Brain pericyte (primary cell): ENCODE results near the gene JUP.
A peak's percentile ranks its signal among the peaks of the same experiment; 100 is the strongest.
"Not testable (repeated sequence)": the region's sequence is repeated elsewhere in the genome, so short reads cannot be mapped to it uniquely, and the experiment has no call there.

Experiments used
- DNase-seq: peaks from one replicate; pipeline ENCODE4 v3.0.0-alpha.2; 2012; ENCODE audit warnings: low read depth, low spot score

Gene JUP

GRCh38 chr17:41786227-41787020 lies at the start of gene JUP:
JUP (minus strand) TSS chr17:41786711; CDS start chr17:41771854, 14,857 bp downstream.
- DNase-seq: peak; percentile 97

- no peak for DNase-seq
These were observed 49.5 kb upstream of the JUP start, which contains the start of gene NT5C3B for GRCh38 chr17:41835800-41836549. NT5C3B (minus strand) TSS chr17:41836232; CDS start chr17:41836193, 39 bp downstream.

DNA sequence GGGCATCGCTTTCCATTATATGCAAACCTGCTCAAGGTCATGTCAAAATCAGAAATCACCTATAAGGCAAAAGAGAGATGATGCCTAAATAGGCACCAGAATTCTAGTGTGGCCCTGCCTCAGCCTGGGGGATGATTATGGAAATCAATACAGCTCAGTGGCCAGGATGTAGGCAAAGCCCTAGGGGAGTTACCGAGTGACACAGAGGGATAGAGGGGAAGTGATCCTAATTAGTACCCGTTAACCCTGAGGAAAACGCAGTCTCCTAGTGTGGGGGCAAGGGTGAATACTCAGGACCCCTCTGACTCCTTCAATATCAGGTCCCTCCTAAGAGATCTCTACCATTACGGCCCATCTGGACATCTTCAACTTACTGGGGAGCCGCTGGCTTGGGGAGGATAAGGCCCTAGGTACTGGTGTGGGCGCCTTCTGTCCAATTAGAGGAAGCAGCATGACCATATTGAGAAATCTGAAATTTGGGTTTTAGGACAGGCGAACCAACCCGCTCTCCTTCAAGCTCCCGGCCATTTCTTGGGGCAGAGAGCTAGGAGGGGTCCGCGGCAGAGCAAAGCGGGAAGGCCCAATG lies 48.8 kb upstream of the JUP start:
- no peak for DNase-seq

- DNase-seq: not testable (repeated sequence)
These were observed 43.5 kb upstream of the JUP start for GRCh38 chr17:41829961-41830360.

DNA sequence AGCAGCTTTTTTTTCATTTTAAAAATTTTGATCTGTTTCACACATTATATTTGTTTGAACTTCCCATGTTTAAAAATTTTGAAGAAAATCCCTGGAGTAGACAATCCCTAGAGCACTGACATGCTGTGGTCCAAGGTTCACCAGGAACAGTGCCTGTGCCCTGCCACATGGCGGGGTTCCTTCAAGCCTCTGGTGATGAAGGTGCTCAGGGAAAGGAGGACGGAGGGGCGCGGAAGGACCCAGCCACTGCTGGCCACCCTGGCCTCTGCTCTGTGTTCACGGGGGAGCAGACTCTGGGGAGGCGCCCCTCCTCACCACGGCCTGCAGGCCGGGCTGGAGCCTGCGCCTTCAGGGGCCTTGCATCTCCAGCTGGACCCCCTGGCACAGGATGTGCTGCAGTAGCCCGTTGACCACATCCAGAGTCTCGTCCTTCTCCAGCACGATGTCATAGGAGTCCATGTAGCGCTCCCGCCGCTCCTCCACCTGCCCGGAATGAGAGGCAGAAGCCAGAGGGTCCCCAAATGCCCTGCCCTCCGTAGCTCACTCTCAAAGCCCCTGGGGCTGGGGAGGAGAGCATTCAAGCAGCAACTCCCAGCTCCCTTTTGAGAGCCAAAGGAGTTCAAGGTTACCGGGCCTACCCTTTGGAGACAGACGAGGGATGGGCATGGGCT lies 38.8 kb upstream of the JUP start:
- no peak for DNase-seq

DNA sequence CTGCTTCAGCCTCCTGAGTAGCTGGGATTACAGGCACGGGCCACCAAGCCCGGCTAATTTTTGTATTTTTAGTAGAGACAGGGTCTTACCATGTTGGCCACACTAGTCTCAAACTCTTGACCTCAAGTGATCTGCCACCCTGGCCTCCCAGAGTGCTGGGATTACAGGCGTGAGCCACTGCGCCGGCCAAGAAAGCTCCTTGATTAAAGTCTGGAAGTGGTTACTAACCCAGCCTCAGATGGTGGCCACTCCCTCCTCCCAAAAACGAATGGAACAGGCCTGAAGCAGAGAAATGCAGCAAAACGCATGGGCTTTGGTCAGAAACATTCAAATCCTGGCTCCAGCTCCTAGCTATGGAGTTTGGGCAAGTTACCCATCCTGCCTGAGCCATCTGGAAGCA lies 37.6 kb upstream of the JUP start:
- DNase-seq: no peak

DNA sequence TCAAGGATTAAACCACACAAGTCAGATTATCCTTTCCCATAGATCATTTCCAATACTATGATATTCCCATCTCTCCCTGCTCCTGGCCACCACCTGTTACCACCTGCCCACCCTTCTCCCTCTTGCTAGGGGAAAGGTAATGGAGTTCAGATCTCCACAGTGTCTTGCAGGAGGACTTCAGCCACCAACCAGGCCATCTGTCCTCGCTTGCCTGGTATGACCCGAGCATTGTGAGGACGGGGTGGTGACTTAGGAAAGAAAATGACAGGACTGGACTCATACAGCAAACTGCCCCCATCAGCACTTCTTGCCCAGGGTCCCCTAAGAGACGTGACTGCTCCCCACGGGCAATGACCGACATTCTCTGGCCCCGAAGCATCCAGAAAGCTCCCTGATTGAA lies 37.1 kb upstream of the JUP start:
- no peak for DNase-seq

DNA sequence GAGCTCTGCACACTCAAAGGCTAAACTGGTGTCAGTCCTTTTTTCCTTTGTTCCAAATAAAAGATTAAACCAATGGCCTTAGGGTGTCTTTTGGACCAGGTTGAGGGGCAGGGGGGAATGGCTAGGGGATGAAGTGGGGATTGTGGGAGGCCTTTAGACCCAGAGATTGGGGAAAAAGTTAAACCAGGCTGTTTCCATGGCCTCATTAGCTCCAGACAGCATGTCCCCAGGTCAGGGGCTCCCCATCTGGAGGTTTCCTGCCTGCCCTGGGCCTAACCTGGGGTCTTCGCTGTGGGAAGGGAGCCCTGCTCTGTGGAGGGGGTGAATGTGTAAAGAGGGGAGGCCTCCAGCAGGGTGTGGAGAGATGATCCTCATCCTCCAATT lies 36.6 kb upstream of the JUP start:
- no peak for DNase-seq

DNA sequence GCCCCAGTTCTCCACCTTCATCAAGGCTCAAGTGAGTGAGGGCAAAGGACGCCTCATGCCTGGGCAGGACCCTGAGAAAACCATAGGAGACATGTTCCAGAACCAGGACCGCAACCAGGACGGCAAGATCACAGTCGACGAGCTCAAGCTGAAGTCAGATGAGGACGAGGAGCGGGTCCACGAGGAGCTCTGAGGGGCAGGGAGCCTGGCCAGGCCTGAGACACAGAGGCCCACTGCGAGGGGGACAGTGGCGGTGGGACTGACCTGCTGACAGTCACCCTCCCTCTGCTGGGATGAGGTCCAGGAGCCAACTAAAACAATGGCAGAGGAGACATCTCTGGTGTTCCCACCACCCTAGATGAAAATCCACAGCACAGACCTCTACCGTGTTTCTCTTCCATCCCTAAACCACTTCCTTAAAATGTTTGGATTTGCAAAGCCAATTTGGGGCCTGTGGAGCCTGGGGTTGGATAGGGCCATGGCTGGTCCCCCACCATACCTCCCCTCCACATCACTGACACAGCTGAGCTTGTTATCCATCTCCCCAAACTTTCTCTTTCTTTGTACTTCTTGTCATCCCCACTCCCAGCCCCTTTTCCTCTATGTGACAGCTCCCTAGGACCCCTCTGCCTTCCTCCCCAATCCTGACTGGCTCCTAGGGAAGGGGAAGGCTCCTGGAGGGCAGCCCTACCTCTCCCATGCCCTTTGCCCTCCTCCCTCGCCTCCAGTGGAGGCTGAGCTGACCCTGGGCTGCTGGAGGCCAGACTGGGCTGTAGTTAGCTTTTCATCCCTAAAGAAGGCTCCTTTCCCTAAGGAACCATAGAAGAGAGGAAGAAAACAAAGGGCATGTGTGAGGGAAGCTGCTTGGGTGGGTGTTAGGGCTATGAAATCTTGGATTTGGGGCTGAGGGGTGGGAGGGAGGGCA lies 36.0 kb upstream of the JUP start:
- no peak for DNase-seq

DNA sequence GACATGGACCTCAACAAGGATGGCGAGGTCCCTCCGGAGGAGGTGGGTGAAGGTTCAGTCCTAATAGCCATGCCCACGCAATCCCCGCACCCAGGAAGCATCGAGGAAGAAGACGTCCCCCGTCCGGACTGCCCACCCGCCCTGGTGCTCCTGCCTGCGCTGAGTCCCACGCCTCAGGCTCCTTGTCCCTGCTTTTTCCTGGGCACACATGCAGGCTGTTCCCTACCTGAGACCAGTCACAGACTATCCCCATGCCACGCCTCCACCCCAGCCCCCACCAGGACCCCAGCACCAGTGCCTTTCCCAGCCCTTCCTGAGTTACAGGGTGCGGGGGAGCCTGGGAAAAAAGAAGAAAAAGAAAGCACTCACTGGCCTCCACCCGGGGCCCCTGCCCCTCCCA lies 35.3 kb upstream of the JUP start:
- DNase-seq: no peak

GRCh38 chr17:41818024-41818423 lies 31.5 kb upstream of the JUP start:
- no peak for DNase-seq

GRCh38 chr17:41816637-41817320 lies 30.3 kb upstream of the JUP start:
- no peak for DNase-seq

DNA sequence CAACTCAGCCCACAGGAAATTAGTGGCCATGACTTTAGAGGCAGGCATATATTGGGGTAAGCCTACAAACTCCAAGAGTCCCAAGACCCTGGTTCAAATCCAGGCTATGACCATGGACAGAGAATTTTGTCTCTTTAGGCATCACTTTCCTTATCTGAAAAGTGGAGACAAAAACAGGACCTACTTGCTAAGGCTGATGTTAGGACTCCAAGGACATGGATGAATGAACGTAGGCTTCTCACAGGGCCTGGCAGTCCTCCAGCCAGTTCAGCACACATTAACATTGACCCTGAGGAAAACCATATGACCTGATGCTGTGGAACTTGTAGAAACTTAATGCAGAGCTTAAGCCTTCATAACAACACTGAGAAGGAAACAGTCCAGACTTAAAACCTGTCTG lies 27.7 kb upstream of the JUP start:
- DNase-seq: no peak

GRCh38 chr17:41813699-41814124 lies 27.2 kb upstream of the JUP start:
- DNase-seq: no peak

DNA sequence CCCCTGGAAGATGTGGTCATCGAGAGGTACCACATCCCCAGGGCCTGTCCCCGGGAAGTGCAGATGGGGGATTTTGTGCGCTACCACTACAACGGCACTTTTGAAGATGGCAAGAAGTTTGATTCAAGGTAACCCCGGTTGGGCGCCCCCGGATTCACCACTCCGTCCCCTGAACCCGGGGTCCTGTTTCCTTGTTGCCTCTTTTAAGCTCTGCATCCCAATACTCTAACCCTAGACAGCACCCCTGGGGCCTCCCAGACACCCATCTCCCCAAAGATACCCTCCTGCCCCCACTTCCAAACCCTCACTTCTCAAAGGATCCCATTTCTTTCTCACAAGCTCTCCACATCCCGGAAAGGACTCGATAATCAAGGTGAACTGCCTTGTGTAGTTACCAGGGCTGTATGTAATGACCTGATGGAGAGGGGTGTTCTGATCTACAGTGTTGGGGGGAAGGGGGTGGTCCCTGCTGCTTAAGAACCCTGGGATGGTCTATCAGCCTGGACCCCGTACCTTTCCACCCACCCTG lies 26.7 kb upstream of the JUP start:
- no peak for DNase-seq

- DNase-seq: peak; percentile 77
These were observed 26.1 kb upstream of the JUP start, which contains the start of gene FKBP10 for GRCh38 chr17:41812381-41813151. FKBP10 (plus strand) TSS chr17:41813004; CDS start chr17:41813035, 31 bp downstream.

DNA sequence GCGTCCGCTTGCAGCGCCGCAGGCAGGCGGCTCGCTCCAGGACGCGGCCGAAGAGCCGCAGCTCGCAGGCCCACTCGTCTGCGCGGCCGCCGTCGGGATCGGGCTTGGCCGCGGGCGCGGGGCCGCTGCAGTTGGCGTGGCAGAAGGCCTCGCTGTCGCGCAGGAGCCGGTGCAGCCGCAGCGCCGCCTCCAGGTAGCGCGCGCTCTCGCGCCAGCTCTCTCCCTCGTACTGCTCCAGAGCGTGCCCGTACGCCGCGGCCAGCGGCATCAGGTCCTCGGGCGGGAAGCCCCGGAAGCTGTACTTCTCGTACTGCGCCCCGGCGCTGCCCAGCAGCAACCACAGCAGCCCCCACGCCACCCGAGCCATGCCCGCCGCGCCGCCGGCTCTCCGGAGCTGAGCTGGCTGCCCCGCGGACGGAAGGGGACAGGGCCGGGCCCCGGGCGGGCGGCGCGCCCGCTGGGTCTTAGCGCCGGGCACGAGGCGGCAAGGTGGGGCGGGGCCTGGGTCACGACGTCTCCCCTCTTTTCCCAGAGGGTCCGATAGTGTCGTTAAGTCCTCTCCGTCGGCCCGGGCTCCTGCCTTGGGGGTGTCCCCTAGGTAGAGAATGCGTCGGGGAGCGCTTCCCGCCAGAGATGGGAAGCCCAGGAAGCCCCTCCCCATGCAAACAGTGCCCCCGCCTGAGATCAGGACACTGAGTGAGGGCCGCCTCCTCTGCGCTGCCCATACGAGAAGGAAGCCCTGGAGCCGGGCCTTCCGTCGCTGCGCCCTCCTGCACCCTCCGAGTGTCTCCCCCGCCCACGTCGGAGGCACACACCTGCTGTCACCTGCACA lies 25.3 kb upstream of the JUP start, which contains the start of gene P3H4:
P3H4 (minus strand) TSS at position 401 of the 832 bp plus-strand sequence; CDS start at position 367, 34 bp downstream.
- DNase-seq: peak; percentile 39
